HUDEP-2 (cell line): ENCODE results near the gene ATP2A1.
"Not testable (repeated sequence)": the region's sequence is repeated elsewhere in the genome, so short reads cannot be mapped to it uniquely, and the experiment has no call there.

Source experiments
- DNase-seq, 76 experiments: peaks; one replicate each; lab custom pipeline; 2025; ENCODE audit not compliant: unreplicated experiment in 76 of 76; lab: John Stamatoyannopoulos, UW

Gene ATP2A1

DNA sequence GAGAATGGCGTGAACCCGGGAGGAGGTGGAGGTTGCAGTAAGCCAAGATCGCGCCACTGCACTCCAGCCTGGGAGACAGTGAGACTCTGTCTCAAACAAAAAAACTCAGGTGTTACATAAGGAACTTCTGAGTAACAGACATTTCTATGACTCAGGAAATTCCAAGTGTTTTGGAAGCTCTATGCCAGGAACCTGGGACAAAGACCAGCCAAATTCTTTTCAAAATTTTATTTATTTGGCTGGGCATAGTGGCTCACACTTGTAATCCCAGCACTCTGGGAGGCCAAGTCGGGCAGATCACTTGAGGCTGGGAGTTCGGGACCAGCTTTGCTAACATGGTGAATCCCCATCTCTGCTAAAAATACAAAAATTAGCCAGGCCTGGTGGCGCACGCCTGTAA is 19.9 kb upstream of the ATP2A1 start:
- DNase-seq, result no peak

DNA sequence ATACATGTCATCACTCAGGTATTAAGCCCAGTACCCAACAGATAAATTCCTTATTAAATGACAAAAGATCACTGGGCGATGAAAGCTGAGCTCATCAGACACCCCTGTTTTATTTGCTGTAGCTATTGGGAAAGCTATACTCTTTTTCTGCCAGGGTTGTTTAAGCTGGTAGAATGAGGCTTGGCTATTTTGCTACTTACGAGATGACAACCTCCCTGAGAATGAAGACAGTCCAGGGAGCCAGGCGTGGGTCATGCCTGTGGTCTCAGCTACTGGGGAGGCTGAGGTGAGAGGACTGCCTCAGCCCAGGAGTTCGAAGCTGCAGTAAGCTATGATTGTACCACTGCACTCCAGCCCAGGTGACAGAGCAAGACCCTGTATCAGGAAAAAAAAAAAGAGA is 19.0 kb upstream of the ATP2A1 start:
- DNase-seq, result no peak

DNA sequence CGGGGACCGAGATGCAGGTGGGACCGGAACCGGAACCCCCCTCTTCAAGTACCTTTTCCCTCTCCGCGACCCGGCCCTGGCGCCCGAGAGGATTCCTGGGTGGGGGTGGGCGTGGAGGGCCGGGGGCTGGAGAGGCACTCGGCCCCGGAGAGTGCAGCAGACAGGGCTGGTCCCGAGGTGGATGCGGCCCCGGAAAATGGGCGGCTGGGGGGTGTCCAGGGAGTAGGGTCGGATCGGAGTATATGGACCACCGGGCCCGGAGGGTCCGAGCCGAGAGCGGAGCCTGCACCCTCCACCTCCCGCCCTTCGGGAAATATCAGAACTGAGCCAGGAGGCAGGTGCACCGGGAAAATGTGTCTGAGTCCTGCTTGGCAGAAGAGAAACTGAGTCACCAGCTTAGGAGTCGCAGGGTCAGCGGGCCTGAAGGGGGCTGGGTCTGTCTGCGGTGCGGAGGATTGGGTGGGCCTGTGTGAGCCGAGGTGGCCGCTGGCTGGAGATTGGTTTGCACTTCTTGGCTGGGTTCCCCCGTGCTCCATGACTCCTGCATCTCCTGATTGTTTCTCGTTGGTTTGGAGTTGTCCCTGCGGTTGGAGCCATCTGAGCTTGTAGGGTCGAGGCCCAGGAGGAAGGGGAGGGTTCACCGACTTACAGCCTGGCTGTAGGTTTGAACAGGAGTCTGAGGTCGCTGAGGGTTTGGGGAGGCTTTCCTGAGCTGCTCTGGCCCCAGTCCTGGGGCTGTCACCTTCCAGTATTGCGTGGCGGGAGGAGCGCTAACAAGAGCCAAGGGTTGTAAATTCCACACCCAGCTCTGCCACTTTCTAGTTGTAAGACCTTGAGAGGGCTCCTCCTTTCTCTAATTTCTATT is 14.1 kb upstream of the ATP2A1 start:
- peak in 3 of 76 experiments; percentile 4 to 9 (median 6) for DNase-seq

DNA sequence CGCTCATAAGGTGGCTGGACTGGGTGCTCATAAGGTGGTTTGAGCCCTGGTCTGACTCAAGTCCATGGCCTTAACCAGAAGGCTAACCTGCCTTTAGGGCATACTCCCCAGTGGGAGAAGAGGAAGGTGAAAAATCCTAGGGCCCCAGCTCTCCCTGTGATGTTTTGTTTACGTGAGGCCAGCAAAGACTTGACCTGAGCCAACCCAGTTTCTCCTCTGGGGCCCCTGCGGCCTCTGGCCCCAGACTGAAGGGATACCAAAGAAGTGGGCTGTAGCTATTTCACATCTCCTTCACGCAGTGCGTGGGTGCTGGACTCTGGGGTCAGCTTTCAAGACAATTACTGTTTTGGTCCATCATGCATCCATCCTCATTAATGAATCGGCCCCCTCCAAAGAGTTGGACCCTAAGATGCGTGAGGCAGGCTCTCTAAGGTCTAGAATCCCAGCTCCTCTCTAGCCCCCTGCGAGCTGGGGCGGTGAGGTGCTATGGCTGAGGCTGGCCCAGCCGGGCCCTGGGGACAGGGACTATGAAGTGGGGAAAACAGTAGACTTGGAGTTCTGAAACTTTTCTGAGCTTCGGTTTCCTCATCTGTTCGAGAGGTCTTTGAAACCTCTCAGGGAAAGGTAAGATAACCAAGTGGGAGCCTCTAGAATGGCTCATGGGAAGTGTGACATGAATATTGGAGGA is 13.1 kb upstream of the ATP2A1 start:
- no peak for DNase-seq

DNA sequence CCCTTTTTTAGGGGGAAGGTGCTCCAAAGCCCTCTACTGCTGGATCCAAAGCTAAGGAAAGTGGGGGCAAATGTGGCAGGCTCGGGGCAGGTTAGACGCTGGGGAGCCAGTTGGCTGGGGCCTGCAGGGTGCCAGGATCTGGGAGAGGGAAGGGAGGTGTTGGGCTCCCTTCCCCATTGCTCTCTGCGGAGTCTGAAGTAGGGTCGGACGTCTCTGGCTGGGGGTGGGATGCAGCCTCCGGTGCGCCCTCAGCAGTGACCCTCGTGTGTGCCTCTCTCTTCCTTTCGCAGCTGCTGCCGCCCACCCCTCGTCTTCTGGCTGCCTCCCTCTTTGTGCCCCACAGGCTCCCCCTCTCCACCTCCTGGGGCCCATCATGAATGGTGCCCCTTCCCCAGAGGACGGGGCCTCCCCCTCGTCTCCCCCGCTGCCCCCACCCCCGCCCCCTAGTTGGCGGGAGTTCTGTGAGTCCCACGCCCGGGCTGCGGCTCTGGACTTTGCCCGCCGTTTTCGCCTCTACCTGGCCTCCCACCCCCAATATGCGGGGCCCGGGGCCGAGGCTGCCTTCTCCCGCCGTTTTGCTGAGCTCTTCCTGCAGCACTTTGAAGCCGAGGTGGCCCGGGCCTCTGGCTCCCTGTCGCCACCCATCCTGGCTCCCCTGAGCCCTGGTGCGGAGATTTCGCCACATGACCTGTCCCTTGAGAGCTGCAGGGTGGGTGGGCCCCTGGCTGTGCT is 12.4 kb upstream of the ATP2A1 start:
- no peak for DNase-seq

DNA sequence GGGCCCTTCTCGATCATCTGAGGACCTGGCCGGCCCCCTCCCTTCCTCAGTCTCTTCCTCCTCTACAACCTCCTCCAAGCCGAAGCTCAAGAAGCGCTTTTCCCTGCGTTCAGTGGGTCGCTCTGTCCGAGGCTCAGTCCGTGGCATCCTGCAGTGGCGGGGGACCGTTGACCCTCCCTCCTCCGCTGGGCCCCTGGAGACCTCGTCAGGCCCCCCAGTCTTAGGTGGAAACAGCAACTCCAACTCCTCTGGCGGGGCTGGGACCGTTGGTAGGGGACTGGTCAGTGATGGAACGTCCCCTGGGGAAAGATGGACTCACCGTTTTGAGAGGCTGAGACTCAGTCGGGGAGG is 11.9 kb upstream of the ATP2A1 start:
- DNase-seq, result no peak

DNA sequence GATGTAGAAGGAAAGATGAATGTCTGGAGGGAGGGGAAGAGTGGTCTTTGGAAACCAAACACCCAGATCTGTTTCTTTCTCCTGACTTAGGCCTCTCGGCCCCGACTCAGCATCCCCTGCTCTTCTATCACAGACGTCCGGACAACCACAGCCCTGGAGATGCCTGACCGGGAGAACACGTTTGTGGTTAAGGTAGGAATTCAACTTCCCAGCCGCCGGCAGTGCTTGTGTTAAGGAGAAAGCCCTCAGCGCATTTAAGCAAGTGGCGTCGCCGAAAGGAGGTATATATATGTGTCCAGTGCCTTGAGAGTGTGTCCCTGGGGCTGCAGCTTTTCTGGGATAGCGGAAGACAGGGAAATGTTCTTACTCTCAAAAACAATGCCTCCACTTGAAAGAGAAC is 11.0 kb upstream of the ATP2A1 start:
- no peak for DNase-seq

DNA sequence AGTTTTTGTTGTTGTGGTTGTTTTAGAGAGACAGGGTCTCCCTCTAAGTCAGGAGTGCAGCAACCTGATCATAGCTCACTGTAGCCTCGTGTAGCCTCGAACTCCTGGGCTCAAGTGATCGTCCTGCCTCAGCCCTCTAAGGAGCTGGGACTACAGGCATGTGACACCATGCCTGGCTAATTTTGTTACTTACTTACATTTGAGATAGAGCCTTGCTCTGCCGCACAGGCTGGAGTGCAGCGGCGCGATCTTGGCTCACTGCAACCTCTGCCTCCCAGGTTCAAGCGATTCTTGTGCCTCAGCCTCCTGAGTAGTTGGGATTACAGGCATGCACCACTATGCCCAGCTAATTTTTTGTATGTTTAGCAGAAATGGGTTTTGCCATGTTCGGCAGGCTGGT is 10.6 kb upstream of the ATP2A1 start:
- not testable (repeated sequence) for DNase-seq

DNA sequence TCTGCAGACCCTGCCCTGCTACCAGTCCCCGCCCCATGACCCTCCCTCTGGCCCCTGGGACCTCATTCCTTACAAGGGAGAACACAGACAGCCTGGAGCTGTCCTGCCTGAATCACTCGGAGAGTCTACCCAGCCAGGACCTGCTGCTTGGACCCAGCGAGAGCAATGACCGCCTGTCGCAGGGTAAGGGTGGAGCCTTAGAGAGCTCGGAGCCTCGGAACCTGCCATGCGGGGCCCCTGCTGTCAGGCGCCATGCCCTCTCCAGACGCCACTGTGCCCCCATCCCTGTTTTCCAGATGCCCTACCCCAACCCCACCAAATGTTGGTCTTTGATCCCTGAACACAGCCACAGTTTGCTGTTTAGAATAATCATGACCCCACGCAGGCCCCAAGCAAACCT is 9.1 kb upstream of the ATP2A1 start:
- no peak for DNase-seq

DNA sequence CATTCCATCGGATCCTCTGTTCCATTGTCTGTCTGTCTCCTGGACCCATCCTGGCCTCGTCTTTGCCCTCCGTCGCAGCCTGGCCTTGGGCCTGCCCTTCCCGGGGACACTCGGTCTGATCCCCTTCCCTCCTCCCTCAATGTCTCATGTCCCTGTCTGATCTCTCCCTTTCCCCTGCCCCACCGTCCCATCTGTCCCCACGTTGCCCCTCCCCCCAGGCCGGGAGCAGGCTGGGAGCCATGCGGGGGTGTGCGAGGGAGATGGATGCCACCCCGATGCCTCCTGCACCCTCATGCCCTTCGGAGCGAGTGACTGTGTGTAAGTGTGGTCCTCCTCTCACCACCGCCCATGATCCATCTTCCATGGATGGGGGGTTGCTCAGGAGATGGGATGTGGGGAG is 5.3 kb upstream of the ATP2A1 start:
- no peak for DNase-seq

DNA sequence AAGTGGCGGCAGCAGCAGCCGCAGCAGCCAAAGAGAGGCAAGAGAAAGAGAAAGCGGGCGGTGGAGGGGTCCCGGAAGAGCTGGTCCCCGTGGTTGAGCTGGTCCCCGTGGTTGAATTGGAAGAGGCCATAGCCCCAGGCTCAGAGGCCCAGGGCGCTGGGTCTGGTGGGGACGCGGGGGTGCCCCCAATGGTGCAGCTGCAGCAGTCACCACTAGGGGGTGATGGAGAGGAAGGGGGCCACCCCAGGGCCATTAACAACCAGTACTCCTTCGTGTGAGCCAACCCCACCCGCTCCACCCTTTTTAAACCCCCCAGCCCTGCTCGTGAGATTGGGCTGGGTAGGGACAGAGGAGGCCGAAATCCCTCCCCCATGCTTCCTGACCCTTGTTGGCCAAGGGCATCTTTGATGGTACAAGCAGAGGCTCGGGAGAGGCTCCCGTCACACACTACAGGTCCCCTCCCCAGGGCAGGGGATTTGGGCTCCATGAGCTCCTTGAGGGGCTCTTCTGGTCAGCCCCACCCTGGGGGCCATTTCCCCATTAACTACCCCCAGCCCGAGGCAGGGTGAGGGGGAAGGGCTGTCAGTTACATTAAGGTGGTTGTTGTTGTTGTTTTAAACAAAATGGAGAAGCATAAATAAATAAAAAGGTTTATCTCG is 4.6 kb upstream of the ATP2A1 start:
- peak in 44 of 76 experiments; percentile 2 to 62 (median 24) for DNase-seq

DNA sequence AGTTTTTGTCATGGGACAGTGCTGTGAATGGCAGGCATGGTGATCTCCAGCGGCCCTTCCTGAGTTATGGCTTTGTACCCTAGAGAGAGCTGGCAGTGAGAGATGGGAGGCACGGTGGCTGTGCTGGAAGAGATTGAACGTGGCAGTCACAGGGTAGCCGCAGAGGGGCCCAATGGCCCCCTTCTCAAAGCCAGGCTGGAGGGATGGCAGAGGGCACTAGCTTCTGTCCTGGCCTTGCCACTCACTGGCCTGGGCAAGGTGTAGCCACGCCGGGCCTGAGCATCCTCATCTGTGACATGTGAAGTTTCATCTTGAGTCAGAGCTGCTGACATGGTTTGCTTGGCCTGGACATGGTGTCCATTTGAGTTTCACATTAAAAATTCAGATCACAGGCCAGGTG is 3.9 kb upstream of the ATP2A1 start:
- DNase-seq, result no peak

DNA sequence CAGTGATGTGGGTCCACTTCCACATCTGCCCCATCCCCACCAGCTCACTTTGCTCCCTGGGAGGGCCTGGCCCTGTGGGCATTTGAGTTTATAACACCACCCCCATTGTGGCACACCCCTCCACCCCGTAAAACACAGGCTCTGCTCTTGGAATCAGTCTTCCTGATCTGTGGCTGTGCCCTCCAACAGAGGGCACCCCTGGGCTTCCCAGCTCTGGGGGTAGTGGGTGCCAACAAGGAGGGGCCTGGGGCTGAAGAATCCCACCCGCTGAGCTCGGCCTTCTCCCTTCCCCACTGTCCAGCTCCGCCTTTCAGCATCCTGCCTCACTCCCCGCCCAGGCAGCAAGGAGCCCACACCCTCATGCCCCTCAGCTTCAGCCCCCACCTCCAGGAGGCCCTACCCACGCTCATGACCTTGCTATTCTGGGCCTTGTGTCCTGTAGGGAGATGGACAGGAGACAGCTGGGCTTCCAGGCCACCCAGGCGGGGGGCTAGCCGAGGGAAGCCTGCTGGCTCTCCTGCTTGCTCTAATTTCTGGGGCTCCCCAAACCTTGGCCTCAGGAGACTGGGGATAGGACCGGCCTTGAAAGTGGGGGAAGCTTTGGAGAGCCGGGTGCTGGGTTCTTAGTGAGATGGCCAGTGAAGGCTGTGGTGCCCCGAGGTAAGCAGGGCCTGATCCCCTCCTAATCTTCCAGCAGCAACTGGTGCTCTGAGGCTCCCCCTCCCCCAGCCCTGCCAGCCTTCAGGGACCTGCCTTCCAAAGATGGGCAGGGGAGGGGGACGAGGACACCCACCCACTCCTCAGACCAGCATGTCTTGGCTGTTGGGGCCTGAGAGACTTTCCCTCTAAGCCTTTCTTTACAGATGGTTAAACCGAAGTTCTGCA is 2.9 kb upstream of the ATP2A1 start:
- no peak for DNase-seq

DNA sequence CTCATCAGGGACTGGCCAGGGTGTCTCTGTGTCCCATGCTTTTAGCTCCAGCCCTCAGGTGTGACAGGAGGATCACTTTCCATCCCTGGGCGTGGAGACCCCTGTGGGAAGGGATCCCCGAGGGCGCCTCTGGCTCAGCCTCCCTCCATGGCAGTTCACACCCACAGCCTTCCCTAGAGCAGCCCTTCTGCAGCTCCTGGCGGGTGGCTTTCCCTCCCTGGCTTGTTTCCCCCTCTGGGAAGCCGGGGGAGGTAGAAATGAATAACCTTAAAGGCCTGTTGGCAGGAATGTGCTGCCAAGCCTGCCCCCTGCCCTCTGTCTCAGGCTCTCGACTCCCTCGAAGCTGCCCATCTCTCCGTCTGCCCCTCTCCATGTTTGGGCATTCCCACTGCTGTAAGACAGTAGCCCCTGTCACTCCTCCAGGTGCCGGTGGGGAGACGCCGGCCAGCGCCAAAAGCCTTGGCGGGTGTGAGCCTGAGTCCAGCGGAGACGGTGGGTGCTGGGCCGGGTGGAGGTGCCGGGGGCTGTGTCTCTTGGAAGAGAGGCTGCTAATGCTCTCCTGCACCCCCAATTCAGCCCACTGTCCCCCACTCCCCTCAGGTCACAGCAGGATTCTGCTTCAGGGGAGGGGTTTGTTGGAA is 2.1 kb upstream of the ATP2A1 start:
- no peak for DNase-seq

DNA sequence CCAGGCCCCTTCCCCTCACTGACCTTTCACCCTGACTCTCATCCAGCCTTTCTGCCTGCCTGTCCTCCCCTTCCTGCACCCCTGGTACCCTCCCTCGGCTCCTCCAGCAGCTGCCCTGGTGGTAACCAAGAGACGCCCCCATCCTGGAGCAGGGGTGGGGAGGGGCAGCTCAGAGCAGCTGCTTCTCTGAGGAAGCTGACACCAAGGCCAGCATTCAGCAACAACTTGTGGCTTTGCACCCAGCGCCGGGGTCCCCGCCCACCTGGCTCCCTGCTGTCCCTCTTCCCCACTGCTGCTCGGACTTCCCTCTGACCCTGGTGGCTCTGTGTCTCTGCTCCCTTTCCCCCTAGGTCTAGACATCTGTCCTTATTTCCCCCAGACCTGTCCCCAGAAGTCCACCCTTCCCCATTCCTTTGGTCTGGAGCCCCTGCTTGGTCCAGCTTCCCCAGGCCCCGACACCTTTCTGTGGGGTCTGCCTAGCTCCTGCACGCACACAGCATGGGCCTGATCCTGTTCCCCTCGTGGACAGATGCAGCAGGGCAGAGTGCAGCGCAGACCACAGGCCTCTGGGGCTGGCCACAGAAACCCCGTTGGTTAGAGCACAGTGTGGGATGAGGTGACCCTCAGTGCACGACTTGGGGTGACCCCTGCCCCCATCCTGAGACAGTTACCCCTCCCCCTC is 1.2 kb upstream of the ATP2A1 start:
- DNase-seq, result no peak

DNA sequence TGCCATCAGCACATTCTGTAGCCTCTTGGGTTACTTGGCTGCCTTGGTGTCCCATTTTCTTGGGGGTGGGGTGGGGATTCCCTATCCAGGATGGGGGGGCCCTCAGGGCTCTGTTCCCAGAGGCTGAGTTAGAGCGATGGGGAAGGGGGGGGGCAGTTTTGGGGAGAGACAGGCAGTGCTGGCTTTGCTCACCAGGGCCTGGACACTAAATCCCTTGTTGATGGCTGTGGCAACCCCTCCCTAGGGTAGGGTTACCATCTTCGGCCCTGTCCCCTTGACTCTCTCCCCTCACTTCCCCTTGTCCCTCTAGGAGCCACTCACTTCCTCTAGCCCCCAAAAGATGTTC is 660 bp upstream of the ATP2A1 start:
- DNase-seq, result no peak

DNA sequence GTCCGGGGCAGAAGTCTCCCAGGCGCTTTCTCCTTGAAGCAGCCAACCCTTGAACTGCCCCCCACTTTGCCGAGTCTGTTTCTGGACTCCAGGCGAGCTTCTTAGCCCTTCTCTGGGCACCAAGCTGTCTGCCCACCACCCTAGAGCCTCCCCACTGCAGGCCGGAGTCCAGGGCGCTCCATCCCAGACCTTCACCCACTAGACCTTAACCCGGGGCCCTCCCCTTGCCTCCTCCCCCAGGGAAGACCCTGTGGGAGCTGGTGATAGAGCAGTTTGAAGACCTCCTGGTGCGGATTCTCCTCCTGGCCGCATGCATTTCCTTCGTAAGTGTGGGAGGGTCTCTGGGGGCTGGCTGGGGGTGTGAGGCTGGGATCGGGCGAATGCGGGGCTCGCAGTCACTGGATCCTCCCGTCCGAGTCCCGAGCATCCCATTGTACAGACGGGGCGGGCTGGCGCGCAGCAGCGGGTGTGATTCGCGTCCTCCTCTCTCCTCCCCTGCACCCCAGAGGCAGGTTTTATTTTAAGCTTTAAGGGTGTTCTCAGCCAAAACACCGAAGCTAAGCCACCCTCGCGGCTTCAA is 1.1 kb downstream of the ATP2A1 start:
- peak in 1 of 76 experiments; percentile 73 for DNase-seq

DNA sequence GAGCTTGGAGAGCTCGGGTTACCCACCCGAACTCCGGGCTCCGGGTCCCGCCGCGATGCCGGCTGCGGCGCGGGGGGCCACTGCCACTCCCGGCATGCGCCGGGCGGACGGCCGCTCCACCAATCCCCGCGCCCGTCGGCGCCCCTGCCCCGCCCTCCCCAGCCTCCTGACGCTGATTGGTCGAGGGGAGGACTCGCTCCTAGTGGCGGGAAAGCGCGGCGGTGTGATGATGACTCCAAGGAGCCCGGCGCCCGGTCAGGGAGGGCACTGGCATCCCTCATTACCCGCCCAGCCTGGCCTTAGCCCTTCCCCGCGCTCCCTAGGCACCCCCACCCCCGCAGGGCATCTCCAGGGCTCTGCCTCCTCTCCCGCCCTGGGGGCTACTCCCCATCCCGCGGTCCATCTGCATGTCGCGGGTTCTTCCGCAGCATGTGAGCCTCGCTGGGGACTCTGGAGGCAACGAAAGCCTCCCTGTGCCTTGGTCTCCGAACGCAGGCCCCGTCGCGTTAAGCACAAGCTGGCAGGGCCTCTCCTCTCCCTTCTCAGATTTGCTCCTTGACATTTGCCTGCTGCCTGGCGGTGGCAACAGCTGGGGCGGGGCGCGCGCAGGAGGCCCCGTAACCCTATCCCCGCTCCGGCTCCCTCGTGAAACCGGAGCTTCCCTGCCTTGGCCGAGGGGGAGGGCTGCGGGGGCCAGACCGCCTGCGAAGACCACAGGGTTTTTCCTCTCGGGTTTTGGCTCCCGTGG is 1.7 kb downstream of the ATP2A1 start:
- peak in 75 of 76 experiments; percentile 28 to 92 (median 83) for DNase-seq
